Measurements from ENCODE around the gene ULK1.

GRCh38 chr12:131850856-131851559 is 43.4 kb upstream of the ULK1 start:
- peak in 2 of 3 experiments; percentile 74 to 89 for TF ChIP-seq CTCF (optimal IDR thresholded peaks at IDR 0.05 in 1 of 3, IDR thresholded peaks at IDR 0.05 in 1 of 3, conservative IDR thresholded peaks at IDR 0.05 in 1 of 3; ENCODE audit: extremely low read depth in 1 of 3, insufficient read depth in 2 of 3, low read length in 3 of 3)
- no peak for TF ChIP-seq EZH2 (IDR thresholded peaks at IDR 0.05; ENCODE audit: low read length)
